HuH-7.5 (cell line): ENCODE data around the gene NECAB2.
"Not testable (repeated sequence)": the region's sequence is repeated elsewhere in the genome, so short reads cannot be mapped to it uniquely, and the experiment has no call there.

ENCODE experiments used
- DNase-seq: peaks from one replicate; pipeline ENCODE4 v3.0.0; 2011; ENCODE audit warnings: low spot score

Gene NECAB2

DNA sequence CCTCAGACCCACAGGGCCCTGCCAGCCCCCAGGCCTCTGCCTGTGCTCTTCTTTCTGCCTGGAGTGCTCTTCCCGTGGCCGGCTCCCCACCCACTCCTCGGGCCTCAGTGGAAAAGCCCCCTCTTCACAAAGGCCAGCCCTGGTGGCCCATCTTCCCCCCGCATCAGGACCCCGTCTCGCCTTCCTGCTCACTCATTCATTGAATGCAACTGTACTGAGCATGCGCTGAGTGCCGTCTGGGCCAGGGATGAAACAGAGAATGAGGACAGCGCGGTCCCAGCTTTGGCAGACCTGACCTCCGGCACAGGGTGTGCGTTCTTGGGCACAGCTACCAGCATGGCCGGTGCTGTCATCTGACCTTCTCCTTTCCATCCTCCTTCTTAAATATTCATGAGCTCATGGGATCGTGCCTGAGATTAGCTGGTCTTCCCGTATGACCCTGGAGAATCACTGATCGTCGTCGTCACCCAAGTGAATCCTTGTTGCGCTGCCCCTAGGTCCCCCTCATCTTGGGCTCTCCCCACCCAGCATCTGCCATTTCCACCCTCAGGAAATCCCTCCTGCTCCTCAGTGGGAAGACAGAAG lies 31.4 kb upstream of the NECAB2 start:
- DNase-seq: no peak

DNA sequence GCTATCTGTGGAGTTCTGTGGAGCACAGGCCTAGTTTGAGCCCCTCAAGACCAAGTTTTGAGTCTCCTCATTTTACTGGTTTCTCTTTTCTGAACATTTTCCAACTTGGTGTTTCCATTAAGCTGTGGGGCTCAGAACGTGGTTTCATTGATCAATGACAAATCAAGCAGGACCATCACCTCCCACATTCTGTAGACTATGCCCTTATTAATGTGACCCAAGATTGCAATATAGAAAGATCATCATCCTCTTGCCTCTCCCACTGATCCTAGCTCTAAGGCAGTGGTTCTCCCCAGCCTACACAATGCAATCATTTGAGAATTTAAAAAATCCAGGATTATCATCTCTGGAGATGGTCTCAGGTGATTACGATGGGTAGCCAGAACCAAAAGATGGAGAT lies 30.8 kb upstream of the NECAB2 start:
- no peak for DNase-seq

DNA sequence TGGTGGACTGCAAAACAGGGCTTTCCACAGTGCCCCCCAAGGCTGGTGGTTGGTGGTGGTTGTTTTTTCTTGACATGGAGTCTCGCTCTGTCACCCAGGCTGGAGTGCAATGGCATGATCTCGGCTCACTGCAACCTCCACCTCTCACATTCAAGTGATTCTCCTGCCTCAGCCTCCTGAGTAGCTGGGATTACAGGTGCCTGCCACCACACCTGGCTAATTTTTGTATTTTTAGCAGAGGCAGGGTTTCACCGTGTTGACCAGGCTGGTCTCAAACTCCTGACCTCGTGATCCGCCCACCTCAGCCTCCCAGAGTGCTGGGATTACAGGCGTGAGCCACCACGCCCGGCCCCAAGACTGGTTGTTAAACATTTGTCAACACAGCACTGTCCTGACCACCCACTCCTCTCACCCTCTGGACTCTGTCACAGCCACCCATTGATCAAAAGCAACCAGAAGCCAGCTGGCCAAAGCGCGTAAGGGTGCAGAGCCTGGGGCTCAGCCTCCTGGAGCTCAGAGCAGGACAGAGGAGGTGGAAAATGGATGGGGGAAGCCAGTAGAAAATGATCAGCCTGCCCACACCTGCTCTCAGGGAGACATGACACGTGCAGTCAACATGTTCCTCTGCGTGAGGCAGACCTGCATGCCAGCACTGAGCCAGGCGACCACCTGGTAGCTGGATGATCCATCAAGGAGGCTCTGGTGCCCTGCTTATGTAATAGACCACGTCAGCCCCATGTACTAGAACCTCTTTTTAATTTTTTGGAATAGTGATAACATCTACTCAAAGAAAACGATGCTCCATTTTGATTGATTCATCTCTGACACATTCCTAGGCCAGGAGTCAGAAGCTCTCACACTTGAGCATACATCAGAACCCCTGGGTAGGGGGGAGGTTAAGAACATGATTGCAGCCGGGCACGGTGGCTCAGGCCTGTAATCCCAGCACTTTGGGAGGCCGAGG lies 29.8 kb upstream of the NECAB2 start:
- no peak for DNase-seq

DNA sequence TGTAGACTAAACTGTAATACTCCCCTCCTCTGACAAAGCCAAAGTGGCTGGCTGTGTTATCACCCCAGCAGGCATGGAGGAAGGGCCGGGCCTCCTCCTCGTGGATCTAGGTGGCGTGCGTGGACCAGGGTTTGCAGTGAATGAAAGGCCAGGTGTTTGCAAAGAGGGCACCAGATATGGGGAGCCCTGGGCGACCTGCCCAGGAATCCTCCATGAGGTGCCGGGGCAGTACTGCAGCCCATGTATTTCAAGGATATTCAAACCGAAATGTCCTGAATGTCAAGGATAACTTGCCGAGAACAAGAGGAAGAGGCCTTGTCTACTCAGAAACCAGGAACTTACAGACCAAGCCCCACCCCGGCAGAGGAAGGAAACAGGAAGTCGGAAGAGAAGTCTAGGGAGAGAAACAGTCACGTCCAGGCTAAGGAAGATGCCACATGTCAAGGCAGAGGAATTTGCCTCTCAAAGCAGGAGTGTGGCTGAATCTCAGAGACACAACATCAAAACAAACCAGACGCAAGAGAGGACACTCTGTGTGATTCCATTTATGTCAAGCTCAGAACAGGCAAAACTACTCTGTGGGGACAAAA lies 28.7 kb upstream of the NECAB2 start:
- DNase-seq: no peak

DNA sequence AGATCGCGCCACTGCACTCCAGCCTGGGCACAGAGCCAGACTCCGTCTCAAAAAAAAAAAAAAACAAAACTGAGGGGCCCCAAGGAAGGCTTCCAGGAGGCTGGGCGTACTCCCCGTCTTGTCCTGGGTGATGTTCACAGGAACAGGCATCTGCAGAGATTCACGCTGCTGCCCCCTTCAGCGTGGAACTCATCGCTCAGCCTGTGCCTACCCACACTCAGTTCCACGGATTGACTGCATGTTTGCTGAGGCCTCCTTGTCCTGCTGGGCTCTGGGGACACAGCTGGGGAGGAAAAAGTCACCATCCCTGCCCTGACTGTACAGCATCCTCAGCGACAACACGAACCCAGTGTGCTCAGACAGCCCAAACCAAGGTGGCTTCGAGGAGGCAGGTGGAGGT lies 27.9 kb upstream of the NECAB2 start:
- no peak for DNase-seq

DNA sequence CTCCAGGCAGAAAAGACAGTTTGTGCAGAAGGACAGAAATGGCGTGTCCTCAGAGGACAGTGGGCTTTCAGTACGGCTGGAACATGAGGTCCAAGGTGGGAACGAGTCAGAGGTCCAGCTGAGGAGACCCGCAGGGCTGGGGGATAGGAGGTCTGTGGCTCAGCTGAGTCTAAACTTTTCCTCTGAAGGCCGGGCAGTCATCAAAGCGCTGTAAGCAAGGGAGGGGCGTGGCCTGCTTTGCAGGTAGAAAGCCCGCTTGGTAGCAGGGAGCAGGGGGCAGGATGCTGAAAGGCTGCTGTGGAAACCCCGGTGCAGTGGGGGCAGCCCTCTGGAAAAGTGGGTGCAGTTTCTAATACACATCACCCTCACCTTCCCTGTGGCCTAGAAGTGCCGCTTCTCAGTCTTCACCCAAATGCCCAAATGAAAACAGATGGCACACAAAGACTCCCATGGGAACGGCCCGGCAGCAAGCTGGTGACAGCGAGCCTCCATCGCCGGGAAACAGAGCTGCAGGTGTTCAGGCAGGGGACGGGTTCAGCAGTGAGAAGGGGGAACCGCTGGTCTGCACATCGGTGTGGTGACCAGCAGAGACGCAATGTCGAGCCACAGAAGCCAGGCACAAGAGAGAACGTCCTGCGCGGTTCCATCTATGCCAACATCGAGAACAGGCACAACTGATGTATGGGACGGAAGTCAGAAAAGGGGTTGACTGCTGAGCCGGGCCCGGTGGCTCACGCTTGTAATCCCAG lies 27.2 kb upstream of the NECAB2 start:
- DNase-seq: no peak

DNA sequence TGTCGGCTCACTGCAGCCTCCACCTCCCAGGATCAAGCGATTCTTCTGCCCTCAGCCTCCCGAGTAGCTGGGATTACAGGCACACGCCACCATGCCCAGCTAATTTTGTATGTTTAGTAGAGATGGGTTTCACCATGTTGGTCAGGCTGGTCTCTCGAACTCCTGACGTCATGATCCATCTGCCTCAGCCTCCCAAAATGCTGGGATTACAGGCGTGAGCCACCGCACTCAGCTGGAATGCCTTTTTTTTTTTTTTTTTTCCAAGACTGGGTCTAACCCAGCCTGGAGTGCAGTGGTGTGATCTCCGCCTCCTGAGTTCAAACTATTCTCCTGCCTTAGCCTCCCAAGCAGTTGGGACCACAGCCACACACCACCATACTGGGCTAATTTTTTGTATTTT lies 26.5 kb upstream of the NECAB2 start:
- not testable (repeated sequence) for DNase-seq

DNA sequence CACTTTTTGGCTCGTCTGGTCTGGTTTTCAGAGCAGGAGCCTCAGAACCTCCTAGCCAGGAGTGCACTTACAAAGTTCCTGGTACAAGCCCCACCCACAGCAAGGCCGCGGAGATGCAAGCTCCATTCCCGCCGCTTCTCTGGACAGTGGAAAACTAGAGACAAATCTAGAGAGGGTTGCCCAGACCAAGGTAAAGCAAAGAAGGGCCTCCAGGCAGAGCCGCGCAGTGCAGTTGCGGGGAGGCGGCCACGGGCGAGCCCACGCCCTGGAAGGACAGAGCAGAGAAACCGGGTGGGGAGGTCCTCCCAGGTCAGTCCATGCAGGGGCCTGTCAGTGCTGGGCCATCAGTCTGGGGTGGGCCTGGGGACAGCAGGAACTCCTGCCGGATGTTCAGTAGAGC lies 26.0 kb upstream of the NECAB2 start:
- no peak for DNase-seq

DNA sequence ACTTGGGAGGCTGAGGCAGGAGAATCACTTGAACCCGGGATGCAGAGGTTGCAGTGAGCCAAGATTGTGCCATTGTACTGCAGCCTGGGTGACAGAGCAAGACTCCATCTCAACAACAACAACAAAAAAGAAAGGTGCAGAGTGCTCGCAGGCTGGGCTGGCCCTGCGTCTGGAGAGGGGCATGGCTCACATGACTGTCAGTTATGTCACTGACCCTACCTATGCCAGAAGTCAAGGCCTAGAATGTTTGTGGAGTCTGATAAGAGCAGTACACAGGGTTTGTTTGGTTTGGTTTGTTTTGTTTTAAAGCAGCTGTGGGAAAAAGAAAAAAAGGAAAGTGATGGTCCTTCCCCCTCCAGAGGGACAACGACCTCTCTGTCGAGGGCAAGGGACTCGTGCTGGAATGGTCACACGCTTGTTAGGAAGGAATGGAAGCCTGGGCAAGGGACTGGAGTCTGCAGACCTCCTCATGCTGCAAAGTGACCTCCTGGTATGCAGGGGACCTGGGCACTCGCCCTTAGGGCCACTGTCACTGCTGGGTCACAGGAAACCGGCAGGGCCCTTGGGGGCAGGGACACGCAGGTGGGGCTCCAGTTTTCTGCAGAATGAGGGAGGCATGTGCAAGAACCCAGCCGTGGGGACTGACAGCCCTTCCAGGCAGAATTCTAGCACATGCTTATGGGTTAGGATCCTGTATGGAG lies 25.1 kb upstream of the NECAB2 start:
- peak; percentile 72 for DNase-seq

DNA sequence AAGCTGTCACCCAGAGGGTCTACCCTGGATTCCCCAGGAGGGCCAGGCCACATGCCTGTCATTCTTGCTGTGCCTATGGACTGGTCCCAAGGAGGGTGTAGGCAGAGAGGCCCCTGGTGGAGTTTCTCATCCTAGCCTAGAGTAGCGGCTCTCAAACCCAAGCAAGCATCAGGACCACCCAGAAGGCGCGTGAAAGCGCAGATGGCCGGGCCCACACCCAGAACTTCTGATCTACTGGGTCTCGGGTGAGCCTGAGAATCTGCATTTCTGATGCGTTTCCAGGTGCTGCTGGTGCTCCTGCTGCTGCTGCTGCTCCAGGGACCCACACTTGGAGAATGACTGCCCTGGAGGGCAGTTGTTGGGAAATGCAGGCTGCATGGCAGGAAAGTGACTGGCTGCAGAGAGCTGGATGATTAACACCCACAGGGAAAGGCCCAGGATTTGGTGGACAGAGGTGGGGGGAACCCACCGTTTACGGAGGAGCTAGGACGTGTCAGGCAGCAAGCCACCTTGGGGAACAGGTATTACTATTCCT lies 24.5 kb upstream of the NECAB2 start:
- DNase-seq: no peak

DNA sequence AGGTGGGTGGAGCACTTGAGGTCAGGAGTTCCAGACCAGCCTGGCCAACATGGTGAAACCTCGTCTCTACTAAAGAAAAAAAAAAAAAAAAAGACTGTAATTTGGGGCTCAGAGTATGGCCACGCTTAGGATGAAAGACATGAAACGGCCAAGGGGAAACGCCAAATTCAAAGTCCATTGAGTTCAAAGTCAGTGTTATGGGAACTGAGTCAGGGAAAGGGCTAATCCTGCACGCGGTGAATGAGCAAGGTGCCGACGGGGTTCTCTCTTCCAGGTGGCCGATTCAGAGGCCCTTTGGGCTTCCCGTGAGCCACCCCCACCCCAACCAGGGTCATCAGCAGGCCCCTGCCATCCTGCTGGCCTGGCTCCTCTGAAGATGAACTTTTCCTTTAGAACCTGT lies 22.5 kb upstream of the NECAB2 start:
- DNase-seq: no peak

DNA sequence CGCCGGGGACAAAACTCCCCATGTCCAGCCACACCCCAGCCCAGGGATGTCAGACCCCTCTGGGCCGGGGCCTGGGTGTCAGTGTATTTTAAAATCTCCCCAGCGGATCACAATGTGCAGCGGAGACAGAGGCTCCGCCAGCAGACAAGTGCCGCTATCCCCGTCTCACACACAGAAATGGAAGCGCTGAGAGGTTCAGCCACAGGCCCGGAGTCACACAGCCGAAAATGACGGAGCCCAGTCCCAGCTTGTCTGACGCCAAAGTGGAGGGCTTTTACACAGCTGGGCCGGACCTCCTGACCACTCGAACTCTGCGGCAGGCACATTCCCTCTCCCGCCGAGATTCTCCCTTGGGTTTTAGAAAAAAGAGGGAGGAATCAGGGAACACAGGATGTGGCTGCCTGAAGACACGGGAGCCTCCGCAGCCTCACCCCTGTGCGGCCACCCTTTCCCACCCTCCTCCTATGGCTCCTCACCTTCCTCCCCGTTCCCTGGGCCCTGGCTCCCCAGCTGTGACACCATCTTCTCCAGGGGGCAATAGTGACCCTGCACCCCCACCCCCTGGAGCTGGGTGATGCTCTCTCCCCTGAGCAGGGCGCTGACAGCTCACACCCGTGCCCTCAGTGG lies 21.8 kb upstream of the NECAB2 start:
- DNase-seq: no peak

DNA sequence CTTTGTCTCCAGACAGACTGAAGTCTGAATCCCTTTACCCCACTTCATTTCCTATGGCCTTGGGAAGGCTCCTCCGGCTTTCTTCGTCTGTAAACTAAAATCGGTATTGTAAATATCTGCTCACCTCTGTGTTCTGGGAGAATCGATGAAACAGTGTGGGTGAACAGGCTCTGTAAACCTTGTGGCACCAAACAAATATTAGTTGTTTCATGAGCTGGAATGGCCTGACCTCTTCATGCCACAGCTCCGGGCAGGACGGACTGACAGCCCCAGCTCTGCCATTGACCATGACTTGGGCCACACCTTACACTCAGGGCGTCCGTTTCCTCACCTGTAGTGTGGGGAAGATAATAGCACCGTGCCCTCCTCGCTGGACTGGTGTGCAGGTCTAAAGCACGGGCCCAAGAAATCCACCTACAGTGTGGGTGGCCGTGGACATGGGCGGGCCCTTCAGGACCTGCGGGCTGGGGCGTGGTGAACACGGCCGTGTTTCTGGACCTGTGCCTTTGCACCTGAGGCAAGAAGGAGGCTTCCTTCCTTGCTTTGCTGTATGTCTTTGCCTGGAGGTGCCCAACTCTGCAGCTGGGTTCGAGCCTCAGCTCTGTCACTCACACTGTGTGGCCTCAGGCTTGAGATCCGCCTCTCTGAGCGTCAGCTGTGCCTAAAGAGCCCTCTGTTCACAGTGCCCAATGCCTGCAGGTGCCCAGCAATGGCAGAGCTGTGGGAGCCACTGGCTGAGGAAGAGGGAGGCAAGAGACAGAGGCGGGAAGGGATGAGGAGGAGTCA lies 21.1 kb upstream of the NECAB2 start:
- no peak for DNase-seq

DNA sequence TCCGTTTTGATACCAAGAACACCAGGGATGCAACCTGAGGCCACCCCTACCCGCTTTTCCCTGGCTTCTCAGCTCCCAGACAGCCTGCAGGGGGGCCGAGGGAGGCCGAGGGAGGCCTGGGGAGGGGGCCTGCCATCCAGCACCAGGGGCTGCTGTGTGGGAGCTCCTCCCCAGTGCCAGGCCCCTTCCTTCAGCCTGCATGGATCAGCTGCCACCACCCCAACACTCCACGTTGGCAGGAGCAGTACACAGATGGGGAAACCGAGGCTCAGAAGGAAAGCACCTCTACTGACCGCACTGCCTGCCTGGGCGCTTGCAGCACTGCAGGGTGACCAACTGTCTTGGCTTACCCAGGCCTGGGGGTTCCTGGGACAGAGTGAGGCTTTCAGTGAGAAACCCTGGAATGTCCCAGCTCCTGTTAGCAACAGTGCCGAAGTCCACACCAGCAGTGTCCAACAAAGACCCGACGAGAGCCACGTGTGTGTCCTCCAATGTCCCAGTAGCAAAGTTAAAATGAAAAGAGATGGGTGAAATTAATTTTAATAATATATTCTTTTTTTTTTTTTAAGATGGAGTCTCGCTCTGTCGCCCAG lies 20.3 kb upstream of the NECAB2 start:
- no peak for DNase-seq

DNA sequence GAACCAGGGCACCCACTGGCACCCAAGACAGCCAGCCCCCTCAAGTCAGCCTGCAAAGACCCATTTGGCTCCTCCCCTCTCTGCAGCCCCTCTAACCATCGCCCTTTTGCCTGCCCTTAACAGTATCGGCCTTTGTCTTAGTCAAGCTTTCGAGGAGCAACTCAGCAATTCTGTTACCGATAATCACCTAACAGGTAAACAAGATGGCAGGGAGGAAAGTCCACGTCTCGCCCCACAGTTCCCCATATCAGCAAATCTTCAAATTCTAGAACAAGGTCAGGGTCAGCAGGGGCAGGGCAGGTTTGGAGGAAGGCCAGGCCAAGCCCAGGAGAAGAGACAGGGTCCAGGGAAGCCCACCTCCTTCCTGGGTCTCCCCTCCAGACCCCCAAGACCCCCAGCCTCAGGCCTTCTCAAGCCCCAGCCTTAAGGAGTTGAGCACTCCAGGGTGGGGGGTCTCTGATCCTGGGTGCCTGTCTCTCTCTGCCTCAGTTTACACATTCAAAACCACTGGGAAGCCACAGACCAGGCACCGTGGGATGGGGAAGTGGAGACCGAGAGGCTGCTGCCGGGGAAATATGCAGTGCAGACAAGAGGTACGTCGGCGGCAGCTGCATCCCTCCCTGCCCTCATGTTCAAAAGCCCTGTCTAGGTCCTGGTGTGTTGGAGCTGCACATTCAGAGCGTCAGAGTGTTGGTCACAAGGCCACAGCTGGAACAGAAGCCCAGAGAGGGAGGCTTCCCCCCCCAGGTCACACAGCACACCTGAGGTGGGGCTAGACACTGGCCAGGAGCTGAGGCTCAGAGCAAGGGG lies 18.9 kb upstream of the NECAB2 start:
- DNase-seq: no peak

DNA sequence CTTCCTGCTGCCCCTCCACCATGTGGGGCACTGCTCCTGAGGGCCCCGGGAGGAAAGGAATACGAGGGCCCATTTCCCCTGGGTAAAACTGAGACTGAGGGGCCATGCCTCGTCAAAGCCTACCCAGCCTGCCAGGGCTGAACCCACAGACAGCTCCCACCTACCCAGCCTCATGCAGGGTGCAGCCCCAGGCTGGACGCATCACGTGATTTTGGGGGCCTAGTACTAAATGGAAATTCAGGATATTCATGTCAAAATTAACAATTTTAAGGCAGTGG lies 18.4 kb upstream of the NECAB2 start:
- DNase-seq: no peak

DNA sequence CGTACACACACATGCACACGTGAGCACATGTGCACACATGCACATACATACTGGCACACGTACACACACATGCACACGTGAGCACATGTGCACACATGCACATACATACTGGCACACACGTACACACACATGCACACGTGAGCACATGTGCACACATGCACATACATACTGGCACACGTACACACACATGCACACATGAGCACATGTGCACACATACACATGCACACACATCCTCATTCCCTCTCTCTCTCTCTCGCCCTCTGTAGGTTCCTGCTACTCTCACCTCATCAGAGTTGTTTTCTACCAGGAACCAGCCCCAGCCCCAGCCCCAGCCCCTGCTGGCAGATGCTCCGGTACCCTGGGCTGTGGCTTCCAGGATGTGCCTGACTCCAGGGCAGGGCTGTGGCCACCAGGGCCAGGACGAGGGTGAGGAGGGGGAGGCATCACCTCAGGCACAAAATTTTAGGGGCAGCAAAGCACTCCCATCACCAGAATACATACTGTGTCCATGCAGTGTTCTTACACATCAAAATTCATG lies 17.1 kb upstream of the NECAB2 start:
- DNase-seq: not testable (repeated sequence)

DNA sequence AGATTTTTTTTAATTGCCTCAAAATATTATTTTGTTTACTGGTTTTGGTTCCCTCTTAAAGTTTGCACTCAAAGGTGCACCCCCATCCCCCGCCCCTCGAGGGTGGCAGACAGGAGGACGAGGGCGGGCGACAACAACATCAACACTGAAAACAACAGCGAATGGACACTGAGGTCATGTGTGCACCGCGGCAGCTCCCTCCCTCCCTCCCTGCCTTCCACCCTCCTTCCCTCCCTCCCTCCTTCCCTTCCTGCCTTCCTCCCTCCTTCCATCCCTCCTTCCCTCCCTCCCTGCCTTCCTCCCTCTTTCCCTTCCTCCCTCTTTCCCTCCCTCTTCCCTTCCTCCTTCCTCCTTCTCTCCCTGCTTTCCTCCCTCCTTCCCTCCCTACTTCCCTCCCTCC lies 16.5 kb upstream of the NECAB2 start:
- DNase-seq: no peak

DNA sequence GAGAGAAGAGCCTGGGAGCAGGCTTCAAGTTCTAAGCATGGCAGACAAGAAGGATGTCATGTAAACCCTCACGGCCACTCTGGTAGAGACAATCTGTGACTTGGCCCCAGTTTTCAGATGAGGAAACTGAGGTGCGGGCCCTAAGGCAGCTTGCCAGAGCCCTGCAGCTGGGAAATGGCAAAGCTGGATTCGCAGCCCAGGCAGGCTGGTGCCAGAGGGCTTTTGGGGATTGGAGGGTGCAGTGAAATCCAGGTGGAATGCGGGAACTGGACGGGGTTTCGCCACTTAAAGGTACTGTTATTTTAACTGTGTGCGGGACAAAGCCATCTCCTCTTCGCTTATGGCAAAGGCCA lies 15.5 kb upstream of the NECAB2 start:
- no peak for DNase-seq
